Measurements from ENCODE around the gene SCML1.

GRCh38 chrX:17705211-17705610 lies 32.1 kb upstream of the SCML1 start:
- no peak for TF ChIP-seq REST (IDR thresholded peaks at IDR 0.05; ENCODE audit: borderline replicate concordance)
- no peak for TF ChIP-seq CTCF (IDR thresholded peaks at IDR 0.05; ENCODE audit: poor library complexity, severe bottlenecking)
- TF ChIP-seq EZH2 (IDR thresholded peaks at IDR 0.05; ENCODE audit: borderline replicate concordance, insufficient read depth, low read length, poor library complexity, severe bottlenecking) = no peak
- no peak for TF ChIP-seq EP300 (conservative IDR thresholded peaks at IDR 0.05; ENCODE audit: poor library complexity, severe bottlenecking)
- no peak for TF ChIP-seq SMC3 (conservative IDR thresholded peaks at IDR 0.05; ENCODE audit: poor library complexity)
- TF ChIP-seq POLR2AphosphoS5 (IDR thresholded peaks at IDR 0.05) = no peak
- TF ChIP-seq TAF1 (IDR thresholded peaks at IDR 0.05; ENCODE audit: low read depth) = no peak

Data from neural cell (in vitro differentiated cells).